ENCODE results near the gene FGF12.

Gene FGF12

GRCh38 chr3:192187485-192188051 is 539.8 kb downstream of the FGF12 start:
- DNase-seq (ENCODE audit: low read depth): no peak

DNA sequence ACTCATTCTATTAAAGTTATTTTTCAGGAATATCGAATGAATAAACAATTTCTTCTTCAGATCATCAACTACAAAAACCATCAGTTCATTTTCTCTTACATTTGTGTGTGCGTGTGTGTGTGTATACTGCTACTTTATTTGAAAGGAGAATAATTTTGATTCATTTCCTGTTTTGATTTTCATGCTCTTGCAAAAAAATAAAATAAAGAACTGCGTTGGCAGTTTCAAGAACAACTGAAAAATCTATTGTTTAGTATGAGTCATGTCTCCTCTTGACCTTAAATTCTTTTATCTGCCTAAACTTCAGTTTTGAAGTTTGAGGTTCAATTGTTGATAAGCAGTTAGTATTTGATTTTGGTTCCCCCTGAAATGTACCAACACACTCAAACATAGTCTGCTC is 540.8 kb downstream of the FGF12 start:
- no peak for DNase-seq (ENCODE audit: low read depth)

- DNase-seq (ENCODE audit: low read depth): no peak
Observed at GRCh38 chr3:192186045-192186444, 541.3 kb downstream of the FGF12 start.

- DNase-seq (ENCODE audit: low read depth): no peak
Observed at GRCh38 chr3:192183109-192183508, 544.2 kb downstream of the FGF12 start.

GRCh38 chr3:192181151-192181550 is 546.2 kb downstream of the FGF12 start:
- DNase-seq (ENCODE audit: low read depth): no peak

- no peak for DNase-seq (ENCODE audit: low read depth)
Observed at GRCh38 chr3:192177383-192177782, 550.0 kb downstream of the FGF12 start.

DNA sequence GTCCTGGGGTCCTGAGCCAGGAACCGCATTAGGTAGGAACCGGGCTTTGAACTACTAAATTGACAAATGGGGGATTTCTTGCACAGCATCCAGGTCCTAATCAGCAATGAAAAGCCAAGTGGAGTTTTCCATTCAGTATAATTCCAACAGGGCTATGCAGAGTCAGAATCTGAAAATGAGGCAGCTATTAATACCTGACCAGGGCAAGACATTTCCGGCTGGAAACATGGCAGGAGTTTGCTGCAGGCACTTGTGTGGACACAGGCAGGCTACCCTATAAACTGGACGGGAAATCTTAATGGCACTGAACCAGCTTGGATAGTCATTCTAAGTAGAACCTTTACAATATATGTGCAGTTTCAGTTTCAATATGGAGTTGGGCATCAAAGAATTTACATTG is 553.1 kb downstream of the FGF12 start:
- DNase-seq (ENCODE audit: low read depth): no peak

DNA sequence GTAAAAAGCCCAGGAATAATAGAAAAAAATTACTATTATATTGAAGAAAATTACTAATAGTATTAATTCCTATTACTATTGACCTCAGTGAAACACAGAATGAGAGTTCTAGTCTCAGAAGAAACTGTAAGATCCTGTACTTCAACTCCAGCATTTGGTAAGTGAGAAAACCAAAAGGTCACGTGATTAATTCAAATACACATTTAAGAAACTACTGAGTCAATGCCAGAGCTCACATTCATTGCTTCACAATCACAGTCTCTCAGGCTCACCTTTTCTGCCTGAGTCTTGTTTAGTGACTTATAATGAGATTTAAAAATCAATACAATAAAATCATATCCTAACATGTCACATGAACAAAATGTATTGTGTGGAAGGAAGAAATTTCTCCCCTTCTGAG is 556.1 kb downstream of the FGF12 start:
- DNase-seq (ENCODE audit: low read depth): no peak

GRCh38 chr3:192170659-192171058 is 556.7 kb downstream of the FGF12 start:
- no peak for DNase-seq (ENCODE audit: low read depth)

GRCh38 chr3:192170031-192170430 is 557.3 kb downstream of the FGF12 start:
- no peak for DNase-seq (ENCODE audit: low read depth)

DNA sequence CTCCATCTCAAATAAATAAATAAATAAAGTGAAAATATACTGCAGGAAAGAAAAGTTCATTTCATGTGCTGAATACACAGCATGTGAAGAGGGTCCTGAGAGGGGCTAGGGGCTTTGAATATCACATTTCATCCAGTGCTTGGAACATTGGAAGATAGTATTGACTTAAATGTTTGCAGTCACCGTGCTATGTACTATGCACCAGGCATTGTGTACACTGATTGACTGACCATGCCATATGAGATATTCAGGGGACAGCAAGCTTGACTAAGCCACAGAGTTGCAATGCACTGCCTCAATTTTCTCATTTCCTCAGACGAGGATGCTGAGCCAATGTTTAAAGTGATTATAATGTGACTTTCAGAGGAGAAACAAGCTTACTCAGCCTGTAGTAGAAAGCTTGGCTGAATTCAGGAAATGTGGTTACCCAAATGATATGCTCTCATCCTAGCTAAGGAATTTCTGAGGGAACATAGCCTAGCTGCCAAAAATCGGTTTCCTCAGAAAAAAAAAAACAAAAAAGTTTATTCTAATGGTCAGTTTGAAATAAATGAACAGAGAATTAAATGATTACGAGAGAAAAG is 557.9 kb downstream of the FGF12 start:
- DNase-seq (ENCODE audit: low read depth): no peak

DNA sequence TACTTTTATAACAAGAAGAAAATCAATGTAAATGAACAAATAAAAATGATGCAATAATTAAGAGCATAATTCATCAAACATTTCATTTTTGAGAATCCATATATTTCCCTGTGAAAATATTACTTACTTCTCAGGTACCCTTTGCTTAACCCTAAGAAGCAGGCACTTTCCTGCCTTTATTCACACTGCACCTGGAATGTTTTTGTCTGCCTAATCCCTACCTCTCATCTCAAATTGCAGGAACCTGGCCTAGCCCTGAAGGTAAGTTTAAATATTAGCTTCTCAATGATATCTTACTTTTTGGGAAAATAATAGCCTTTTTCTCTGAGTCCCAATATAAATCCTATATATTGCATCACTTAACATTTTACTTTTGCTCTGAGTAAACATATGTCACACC is 559.1 kb downstream of the FGF12 start:
- no peak for DNase-seq (ENCODE audit: low read depth)

- DNase-seq (ENCODE audit: low read depth): no peak
Observed at GRCh38 chr3:192165552-192165951, 561.8 kb downstream of the FGF12 start.

- DNase-seq (ENCODE audit: low read depth): no peak
Observed at GRCh38 chr3:192161661-192162060, 565.7 kb downstream of the FGF12 start.

- DNase-seq (ENCODE audit: low read depth): no peak
Observed at GRCh38 chr3:192156382-192156781, 571.0 kb downstream of the FGF12 start.

DNA sequence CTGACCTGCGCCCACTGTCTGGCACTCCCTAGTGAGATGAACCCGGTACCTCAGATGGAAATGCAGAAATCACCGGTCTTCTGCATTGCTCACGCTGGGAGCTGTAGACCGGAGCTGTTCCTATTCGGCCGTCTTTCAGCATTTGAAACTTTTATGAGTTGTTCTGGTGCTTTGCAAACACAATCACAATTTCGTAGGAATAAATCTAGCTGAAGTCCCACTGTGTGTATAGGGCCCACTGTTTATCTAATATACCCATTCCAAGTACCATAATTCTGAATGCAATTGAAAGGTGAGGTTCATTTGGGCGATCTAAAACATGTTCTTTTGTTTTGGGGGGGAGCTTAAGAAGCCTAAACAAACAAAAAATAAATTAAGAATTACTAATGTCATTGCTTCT is 572.1 kb downstream of the FGF12 start:
- no peak for DNase-seq (ENCODE audit: low read depth)

GRCh38 chr3:192133271-192133670 is 594.1 kb downstream of the FGF12 start:
- DNase-seq (ENCODE audit: low read depth): no peak

- no peak for DNase-seq (ENCODE audit: low read depth)
Observed at GRCh38 chr3:192130534-192131132, 596.7 kb downstream of the FGF12 start.

DNA sequence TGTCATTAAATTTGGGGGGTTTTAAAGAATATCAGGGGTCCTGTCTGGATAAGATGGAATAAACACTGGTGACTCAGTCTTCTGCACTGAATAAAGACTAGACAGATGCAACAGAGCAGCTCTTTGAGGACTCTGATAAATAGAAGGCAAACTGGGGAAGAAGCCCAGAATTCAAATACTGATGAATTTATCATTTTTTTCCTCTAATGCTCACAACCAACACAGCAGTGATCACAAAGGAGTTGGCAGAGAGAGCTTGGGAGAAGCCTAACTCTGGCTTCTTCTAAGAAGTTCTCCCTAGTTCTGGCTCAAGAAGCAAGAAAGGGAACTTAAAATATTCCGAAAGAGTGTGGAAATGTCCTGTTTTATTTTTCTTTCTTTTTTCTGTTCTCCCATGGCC is 597.8 kb downstream of the FGF12 start:
- DNase-seq (ENCODE audit: low read depth): no peak

- no peak for DNase-seq (ENCODE audit: low read depth)
Observed at GRCh38 chr3:192128922-192129321, 598.4 kb downstream of the FGF12 start.

GRCh38 chr3:192128060-192128459 is 599.3 kb downstream of the FGF12 start:
- no peak for DNase-seq (ENCODE audit: low read depth)

DNA sequence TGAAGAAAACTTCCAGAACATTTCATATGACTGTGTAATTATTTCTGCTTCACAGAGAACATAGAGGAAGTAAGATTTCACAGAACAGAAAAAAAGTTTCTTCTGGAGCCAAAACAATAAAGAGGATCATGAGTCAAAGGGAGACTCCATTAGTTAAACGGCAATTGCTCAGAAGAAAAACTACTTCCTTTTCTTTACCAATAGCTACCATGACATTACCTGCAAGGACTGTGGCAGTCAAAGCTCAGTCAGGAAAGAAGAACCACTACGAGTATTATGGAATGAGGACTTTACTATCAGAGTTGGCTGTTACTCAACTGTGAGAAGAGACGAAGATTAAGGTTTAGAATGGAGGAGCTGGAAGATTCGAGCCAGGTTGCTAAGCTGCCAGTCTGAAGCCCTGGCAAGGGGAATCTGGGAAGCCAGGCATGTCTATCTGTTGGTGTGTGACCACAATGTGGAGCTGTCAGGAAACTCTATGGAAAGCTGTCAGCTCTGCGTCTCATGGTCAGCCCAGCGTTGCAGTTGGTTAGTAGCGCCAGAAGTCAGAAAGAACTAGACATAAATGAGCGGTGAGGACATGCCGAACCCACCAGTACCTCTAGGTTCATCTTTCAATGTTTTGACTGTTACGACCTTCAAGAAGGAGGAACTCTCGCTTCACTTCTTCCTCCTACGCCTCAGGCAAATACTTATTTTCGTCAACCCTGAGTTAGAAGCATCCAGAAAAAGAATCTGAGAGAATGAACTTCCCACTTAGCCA is 604.3 kb downstream of the FGF12 start:
- DNase-seq (ENCODE audit: low read depth): no peak

DNA sequence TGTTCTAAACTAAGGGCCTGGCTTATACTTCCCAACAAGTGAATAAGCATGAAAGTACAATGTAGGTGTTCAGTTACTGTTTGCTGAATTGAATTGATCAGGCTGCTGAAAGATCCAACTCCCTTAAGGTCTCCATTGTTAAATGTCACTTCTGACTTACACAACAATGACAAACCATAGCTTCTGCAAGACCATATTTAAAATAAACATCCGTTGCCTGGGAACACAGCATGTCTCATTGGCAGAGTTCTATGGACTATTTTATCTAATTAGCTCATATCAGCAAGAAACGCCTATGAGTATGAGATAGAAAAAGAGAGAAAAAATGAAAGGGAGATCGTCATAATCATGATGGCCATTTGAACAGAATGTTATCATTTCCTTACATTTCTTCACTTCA is 605.4 kb downstream of the FGF12 start:
- DNase-seq (ENCODE audit: low read depth): no peak
